ENCODE measurements around the gene CHMP1A.
A peak's percentile ranks its signal among the peaks of the same experiment; 100 is the strongest.

The CHMP1A gene

DNA sequence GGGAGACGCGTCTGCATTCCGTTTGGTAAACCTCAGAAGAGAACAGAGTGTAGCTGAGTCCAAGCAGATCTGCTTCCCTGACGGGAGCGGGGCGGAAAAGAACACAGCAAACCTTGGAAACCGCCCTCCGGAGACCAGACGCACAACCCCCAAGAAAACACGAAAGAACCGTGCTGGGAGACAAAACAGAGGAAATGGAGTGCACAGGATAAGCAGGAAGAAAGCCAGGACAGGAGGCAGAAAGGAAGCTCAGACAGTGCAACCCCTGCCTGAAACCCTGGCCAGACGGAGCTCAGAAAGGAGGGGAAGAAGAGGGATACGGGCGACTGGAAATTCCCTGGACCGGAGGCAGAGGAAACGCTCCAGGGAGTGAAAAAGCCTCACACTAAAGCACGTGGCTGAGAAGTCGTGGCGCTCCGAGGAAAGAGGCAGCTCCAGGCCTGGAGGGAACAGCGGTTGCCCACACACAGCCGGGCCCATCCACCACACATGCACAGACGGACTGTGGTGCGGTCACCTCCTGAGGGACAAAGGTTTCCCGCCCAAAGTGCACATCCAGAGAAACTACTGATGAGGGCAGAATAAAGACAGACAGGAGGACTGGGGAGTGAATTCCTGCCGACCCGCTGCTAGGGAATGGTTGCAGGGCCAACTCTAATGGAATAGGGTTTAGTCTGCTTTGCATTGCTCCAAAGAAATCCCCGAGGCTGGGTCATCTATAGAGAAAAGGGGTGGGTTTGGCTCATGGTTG lies 33.8 kb downstream of the CHMP1A start:
- no peak for DNase-seq (ENCODE audit: low read depth in 2 of 2)

DNA sequence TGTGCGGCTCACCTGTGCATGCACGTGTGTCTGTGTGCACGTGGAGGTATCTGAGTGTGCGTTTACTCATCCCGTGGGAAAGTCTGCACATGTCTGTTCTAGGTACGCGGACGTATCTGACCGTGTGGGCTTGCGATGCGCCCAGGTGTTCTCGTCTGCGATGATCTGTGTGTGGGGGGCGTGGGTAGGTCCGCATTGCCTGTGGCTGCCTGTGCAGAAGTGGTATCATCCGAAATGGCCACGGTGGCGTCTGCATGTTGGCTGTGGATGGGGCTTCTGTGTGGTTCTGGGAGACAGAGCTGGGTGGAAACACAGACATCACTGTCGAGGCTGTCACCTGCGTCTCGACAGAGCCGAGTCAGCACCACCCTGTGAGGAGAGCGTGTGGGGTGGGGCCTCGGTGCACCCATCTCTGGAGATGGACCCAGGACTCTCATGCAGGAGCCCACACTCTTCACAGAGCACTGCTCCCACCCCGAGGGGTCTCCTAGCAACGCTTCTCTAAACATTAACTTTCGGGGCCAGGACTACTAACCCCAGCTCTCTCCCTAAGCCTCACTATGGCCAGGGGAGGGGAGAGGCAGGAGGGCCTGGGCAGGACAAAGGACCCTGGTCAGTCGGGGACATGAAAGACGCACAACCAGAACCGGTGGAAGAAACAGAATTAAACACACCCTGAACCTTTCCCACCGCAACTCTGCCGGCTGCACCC lies 35.7 kb downstream of the CHMP1A start:
- no peak for DNase-seq (ENCODE audit: low read depth in 2 of 2)

DNA sequence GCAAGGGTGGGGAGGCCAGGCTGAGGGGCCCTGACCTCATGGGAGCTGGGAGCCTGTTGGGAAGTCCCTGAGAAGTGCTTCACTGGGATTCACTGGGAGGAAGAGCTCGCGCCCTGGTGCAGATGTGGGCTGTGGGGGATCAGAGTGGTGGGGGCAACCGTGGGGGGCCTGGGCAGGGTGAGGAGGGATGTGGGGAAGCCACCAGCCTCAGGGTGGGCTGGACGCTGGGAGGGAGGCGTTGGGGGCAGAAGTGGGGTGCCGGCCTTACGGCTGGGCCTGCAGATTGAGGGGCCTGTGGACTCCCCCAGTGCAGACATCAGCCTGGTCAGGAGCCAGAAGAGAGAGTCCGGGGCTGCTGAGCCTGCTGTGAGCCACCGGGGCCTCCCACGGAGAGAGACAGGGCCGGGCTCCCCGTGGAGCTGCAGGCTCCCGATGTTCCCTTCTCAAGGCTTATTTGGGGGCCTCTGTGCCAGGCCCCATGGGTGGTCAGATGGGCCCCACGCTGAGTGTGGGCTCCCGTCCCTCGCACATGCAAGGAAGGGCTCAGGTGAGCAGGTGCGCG lies 36.3 kb downstream of the CHMP1A start:
- DNase-seq (ENCODE audit: low read depth in 2 of 2) = no peak

DNA sequence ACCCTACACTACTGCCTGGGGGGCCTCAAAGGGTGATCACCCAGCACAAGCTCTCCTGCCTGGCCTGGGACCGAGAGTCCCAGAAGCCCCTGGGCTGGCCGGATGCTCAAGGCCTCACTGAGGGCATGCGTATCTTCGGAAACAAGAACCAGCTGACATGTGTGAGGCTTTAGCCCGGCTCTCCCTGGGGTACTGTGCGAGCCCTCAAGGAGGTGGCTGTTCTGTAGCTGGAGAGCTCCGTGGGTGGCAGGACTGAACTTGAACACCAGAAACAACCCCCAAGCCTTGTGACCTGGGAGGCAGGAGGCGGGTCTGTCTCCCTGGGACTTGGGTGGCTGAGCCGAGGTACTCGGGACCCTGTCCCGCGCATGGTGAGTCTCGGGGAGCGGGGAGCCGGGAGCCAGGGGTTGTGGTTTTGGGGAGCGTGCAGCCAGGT lies 37.1 kb downstream of the CHMP1A start:
- no peak for DNase-seq (ENCODE audit: low read depth in 2 of 2)

DNA sequence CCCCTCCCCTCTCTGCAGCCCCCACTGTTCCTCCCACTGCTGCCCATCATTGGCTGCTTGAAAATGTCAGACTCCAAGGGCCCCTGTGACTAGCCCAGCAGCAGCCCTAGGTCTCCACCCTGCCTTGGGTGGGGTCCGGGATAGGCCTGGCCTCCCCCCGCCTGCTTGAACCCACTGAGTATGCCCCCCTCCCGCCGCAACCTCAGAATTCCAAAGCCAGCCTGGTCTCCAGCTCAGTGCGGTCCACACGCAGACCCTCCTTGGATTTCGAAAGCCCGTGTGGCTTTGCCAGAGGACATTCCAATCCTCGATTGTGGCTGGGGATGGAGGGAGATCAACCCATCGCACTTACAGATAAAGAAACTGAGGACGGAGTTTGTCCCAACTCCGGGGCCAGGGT lies 37.7 kb downstream of the CHMP1A start:
- DNase-seq (ENCODE audit: low read depth in 2 of 2) = no peak

DNA sequence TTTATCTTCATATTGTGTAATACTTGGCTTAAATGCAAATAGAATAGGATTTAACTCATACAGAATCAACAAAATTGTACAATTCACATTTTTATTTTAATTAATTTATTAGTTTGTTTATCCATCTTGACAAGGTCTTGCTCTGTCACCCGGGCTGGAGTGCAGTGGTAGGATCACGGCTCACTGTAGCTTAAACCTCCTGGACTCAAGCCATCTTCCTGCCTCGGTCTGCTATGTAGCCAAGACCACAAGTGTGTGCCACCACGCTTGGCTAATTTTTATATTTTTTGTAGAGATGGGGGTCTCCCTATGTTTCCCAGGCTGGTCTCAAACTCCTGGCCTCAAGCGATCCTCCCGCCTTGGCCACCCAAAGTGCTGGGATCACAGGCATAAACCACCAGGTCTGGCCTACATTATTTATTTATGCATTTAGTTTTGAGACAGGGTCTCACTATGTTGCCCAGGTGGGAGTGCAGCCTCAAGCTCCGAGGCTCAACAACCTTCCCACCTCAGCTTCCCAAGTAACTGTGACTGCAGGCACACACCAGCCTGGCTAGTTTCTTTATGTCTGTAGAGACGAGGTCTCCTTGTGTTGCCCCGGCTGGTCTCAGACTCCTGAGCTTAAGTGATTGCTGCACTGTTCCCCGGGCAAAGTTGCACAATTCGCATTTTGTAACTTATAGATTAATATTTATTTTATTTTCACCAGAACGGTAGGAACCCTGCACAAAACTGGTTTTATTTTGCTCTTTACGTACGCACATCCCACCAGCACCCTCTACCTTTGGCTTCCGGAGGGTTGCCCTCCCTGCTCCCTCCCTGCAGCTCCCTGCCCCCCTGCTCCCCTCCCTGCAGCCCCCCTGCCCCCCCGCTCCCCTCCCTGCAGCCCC lies 39.2 kb downstream of the CHMP1A start:
- no peak for DNase-seq (ENCODE audit: low read depth in 2 of 2)

DNA sequence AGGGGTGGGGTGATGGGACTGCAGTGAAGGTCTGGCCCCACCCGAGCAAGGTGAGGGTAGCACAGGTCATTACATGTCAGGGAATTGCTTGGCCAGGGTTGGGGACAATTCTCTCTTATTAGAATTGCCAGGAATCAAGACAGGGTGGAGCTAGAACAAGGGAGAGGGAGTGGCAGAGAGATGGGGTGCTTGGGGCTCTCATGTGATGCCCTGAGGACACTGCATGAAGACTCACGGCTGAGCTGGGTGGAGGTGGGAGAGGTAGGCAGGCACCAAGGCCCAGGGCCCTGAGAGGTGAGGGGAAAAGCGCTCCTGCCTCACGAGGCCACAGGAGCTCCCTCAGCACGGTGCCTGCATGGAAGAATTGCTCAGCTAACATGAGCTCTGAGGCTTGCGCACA lies 40.5 kb downstream of the CHMP1A start:
- DNase-seq (ENCODE audit: low read depth in 2 of 2) = no peak

DNA sequence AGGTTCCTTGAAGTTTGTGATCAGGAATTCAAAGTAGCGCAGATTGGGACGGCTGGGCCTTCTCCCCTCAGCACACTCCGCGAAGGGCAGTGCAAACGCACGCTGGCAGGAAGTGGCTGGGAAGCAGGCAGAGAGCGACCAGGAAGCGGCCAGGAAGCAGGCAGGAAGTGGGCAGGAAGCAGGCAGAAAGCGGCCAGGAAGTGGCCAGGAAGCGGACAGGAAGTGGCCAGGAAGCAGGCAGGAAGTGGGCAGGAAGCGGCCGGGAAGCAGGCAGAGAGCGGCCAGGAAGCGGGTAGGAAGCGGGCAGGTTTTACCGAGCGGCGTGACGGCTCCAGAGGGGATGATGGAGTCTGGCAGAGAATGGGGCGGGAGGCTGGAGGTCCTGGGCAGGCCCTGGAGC lies 40.9 kb downstream of the CHMP1A start:
- no peak for DNase-seq (ENCODE audit: low read depth in 2 of 2)

DNA sequence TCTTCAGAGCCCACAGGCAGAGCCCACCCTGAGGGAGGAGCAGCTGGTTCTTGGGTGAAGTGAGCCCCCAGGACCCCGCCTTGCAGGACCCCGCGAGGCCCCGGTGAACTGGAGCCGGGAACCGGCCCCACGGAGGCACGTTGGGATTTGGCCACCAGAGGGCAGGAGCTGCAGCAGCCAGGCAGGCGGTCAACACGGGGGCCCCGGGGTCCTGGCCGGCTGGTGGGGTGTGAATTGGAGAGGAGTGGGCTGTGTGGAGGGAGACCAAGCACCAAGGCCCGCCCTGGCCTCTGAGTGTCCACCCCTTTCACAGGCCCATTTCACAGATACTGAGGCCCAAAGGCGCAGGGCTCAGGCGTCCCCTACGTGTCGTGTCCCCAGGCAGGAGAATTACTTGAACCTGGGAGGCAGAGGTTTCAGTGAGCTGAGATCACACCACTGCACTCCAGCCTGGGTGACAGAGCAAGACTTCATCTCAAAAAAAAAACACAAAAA lies 41.9 kb downstream of the CHMP1A start:
- DNase-seq (ENCODE audit: low read depth in 2 of 2) = peak in 1 of 2 donors; percentile 28

DNA sequence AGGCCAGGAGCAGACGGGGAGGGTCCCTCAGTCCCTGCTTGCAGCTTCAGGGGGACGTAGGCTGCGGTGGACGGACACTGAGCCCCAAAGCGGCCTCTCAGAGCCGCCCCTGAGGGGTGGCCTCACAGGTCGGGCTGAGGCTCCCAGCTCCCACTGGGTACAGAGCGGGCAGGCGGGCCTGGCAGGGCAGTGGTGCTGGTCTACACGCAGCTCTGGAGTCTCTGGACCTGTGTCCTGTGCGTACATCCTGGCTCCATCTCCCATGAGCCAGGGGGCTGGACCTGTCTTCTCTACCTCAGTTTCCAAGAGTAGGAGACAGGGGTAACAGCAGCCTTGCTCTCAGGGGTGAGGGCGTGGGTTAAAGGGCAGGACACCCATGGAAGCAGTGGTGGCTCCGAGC lies 42.3 kb downstream of the CHMP1A start:
- DNase-seq (ENCODE audit: low read depth in 2 of 2) = no peak

DNA sequence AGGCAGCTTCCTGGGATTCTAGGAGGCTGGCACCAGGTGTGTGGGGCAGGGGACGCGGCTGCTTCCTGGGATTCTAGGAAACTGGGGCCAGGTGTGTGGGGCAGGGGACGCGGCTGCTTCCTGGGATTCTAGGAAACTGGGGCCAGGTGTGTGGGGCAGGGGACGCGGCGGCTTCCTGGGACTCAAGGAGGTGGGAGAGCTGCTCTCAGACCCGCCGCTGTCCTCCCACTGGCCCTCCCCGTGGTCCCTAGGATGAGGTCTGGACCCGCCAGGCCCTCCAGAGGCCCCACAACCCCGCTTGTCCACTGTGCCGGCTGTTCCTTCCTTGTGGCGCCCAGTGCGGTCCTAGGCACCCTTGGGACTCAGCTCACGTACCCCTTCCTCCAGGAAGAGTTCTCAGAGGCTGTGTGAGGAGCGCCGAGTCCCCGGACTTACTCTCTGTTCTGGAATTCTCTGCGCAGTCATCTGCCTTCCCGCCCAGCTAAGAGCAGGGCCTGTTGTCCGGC lies 43.5 kb downstream of the CHMP1A start:
- no peak for DNase-seq (ENCODE audit: low read depth in 2 of 2)

DNA sequence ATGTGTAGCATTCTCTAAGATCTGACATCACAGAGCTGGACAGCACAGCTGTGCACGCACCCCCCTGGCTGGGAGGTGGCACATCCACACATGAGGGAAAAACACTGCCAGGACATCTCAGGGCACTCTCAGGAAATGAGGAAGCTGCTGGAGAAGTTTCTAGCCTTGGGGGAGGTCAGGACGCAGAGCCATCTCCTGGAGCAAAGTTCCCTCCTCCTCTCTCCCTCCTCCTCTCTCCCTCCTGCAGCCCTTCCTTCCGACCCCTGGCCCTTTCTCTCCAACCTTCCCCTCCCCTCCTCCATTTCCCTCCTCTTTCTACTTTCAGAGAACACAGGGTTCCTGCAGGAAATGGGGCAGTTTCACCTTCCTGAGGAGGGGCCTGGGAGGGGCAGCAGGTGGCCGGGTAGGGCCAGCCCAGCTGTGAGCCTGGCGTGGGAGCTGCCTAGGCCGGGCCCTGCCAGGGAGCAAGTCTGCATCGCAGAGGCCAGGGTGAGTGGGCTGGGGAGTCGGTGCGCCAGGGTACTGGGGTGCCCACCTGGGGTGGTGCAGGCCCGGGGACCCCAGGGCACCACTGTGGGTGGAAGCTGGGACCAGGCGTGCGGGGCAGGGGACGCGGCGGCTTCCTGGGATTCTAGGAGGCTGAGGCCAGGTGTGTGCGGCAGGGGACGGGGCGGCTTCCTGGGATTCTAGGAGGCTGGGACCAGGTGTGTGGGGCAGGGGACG lies 44.1 kb downstream of the CHMP1A start, which contains the start of gene DPEP1:
TSS of gene DPEP1 (plus strand) at position 412 of the 723 bp plus-strand sequence. CDS start 16,769 bp downstream, outside the sequence.
- DNase-seq (ENCODE audit: low read depth in 2 of 2) = no peak

DNA sequence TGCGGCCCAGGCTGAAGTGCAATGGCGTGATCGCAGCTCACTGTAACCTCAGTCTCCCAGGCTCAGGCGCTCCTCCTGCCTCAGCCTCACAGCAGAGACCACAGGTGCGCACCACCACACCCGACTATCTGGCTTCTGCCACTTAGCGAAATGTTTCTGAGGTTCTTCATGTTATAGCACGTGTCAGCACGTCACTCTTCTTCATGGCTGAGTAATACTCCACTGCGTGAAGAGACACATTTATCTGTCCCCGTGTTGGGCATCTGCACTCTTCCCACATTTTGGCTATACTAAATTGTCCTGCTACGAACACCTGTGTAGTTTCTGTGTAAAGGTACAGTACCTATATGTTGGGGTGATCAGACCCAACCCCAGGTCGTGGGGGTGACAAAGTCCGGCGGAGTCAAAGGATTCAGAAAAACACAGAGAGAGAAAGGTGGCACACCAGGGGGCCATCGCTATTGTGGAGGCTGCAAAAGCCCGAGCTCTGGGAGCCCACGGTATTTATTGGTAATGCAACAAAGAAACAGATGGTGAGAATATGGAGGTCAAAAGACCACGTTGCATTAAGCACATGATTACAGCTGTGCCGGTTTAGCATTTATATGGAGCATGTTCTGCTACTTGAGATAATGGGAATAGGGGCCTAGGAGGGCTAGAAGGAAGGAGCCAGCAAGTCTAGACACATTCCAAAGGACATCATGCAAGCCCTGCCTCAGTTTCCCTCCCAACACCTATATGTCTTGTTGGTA lies 44.9 kb downstream of the CHMP1A start:
- no peak for DNase-seq (ENCODE audit: low read depth in 2 of 2)

DNA sequence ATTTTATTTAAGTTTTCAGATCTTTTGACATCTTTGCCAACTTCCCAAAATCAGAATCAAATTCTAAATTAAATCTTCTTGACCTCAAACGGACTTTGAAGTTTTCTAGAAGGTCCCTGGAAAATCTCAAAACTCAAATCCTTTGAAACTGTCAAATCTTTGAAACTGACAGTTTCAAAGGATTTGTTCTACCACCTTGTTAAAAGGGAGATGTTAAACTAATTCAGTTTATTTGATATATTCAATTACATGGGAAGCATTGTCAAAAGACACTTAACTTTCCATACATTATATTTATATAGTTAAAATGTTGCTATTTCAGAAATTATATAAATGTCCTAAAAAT lies 47.4 kb downstream of the CHMP1A start:
- no peak for DNase-seq (ENCODE audit: low read depth in 2 of 2)

DNA sequence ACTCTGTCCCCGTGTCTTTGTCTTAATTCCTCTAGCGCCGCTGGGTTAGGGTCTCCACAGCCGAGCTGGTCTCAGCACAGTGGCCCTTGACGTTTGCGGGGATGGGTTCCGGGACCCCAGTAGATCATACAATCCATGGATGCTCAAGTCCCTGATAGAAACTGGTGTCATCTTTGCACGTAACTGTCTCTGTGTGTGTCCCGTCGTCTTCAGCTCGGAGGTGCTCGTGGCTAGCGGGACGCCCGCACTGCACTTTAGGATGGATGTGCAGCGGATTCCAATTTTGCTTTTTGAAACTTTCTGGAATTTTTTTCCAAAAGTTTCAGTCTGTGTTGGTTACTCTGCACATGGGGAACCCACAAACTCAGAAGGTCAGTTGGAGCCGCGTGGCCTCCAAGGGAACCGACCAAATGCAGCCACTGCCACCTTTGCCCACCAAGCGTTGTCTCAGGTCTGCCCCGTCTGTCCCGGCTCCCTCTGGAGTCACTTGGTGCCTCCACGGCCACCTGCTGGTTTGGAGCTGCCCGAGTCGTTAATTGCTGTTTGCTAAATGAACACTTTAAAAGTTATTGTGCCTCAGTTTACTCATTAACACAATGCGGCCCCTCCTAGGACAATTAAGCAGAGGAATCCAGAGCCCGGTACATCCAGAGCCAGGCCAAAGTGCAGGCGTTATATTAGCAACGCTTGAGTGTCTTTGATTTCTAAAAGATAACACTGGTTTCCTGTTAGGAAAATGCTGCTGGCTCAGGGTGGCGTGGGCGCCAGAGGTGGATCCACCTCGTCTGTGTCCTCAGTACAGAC lies 49.4 kb downstream of the CHMP1A start:
- no peak for DNase-seq (ENCODE audit: low read depth in 2 of 2)

DNA sequence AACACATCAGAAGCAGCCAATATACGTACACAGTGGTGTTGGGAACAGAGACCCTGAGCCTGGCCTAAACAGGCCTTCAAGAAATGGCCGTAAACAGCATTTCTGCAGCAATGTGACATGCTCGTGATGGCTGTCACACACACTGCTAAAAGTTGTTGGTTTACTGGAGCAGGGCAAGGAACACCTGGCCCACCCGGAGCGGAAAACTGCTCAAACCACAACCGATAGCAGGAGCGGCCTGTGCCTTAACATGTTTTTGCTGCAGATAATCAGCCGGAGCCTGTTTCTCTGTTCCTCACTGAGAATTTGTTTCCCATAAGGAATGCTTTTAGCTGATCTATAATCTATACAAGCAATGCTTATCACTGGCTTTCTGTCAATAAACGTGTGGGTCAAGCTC lies 50.1 kb downstream of the CHMP1A start:
- no peak for DNase-seq (ENCODE audit: low read depth in 2 of 2)

DNA sequence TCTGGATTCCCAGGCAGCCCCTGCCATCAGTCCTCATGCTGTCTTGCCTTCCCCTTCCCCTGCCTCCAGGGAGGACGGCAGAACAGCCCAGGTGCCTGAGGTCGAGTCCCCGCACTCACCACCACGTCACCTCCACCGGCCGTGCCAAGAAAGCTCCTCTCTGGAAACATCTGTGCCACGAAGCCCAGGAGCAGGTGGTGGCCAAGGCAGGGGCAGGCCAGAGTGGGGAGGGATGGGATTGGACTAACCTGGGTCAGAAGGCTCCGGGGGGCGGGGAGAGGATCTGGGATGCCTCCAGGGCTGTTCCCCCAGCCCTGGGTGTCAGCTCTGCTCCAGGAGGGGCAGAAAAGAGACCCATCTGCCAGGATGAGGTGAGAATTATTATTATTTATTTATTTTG lies 51.5 kb downstream of the CHMP1A start:
- DNase-seq (ENCODE audit: low read depth in 2 of 2) = no peak

DNA sequence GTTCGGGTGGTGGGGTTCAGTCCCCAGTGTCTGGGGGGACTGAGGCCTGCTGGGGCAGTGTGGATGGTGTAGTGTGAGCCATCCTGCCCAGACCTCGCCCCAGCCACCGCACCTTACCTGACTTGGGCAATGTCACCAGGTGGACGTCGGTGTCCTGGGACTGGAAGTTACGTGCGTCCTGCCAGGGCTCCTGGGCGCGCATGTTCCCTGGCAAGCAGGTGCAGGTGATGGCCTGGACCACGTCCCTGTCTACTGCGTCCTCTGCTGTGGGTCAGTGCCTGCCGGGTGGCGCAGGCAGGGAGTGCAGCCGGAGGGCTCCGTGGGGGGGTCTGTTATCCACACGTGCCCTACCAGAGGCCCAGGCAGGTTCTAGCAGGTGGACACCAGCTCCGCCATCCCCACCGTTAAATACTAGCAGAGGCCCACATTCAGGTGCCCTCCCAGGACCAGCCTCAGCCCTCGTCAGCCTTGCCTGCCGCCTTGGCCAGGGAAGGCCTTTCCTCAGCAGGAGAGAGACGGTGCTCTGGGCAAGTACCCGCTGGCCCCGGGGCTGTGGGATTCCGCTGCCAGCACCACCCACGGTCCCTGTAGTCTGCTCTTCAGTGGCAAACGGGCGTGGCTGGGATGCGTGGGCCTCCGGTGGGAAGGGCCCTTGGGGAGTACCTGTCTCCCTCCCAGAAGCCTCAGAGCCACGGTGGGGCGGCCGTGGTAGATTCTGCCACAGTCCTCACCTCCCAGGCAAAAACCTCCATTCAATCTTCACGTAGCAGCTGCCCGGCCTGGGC lies 52.1 kb downstream of the CHMP1A start:
- no peak for DNase-seq (ENCODE audit: low read depth in 2 of 2)

DNA sequence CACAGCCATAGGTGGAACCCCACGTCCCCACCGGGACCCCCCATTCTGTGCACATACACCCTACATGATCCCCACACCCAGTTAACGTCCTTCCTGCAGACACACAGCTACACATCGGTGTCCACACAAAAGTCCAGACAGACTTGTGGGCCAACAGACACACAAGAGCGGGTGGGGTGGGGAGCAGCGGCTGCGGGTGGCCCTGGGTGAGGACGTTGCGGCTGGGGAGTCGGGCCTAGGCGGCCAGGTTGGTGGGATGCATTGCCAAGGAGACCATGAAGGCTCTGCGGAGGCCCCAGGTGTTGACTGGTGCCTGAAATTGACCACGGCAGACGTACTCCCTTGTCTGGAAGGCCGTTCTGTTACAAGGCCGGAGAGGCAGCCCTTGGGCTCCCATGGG lies 52.7 kb downstream of the CHMP1A start:
- DNase-seq (ENCODE audit: low read depth in 2 of 2) = no peak

All from stimulated activated CD4-positive, alpha-beta T cell treated with anti-CD3 and anti-CD28 coated beads, Interleukin-15, amount 100 ng/mL, for 48 hours (primary cell).